Activated naive CD8-positive, alpha-beta T cell treated with anti-CD3 and anti-CD28 coated beads, Interleukin-2, amount 10 ng/mL, durations not matched to agents 7 days and 5 days (primary cell): ENCODE measurements around the gene SLC5A11. TPM values are rescaled to one million over a fixed set of nuclear protein-coding genes. Genes with fewer than 3 reads are reported as not detected.

ENCODE experiments used
- ATAC-seq: fragments of 150-1000 bp; cut with Tn5 transposase; one replicate; pipeline ENCODE4 v1.10.0; 2021; ENCODE audit warnings: low read depth, moderate library complexity
- POLR2A ChIA-PET: fragments of 350-600 bp; sonication (Branson Sonifier 250); formaldehyde crosslinking; loops from one replicate; lab custom pipeline; 2021; ENCODE audit warnings: antibody characterized with exemption; lab: Charles Lee
- DNase-seq: peaks from one replicate; pipeline ENCODE4 v3.0.0; 2021
- H3K27ac Mint-ChIP-seq: one replicate; pipeline ENCODE4 v1.8.0; 2022; ENCODE audit warnings: mild to moderate bottlenecking, mixed read lengths
- H3K27me3 Mint-ChIP-seq: one replicate; pipeline ENCODE4 v1.8.0; 2022; ENCODE audit warnings: mild to moderate bottlenecking, moderate library complexity, mixed read lengths
- H3K36me3 Mint-ChIP-seq: one replicate; pipeline ENCODE4 v1.8.0; 2021; ENCODE audit warnings: mild to moderate bottlenecking, mixed read lengths
- H3K4me1 Mint-ChIP-seq: one replicate; pipeline ENCODE4 v1.8.0; 2021; ENCODE audit warnings: mixed read lengths
- H3K4me3 Mint-ChIP-seq: one replicate; pipeline ENCODE4 v1.8.0; 2022; ENCODE audit warnings: mild to moderate bottlenecking, moderate library complexity, mixed read lengths
- H3K9me3 Mint-ChIP-seq: one replicate; pipeline ENCODE4 v1.8.0; 2021; ENCODE audit warnings: mixed read lengths
- total RNA-seq, 2 experiments: library from RNA; stranded (reverse); gene quantifications; one replicate each; pipeline ENCODE4 v1.2.3, GENCODE V29; 2021

The SLC5A11 gene
- total RNA-seq, 2 experiments from 2014 or later = 0.75 TPM; not detected in 1

- Mint-ChIP-seq H3K4me3 (no peak overlapping the region), H3K9me3 (no peaks in the 10 kb centered on the region), H3K27me3 (no peaks in the 10 kb centered on the region), H3K27ac (peak overlapping the region; percentile 11), H3K36me3 (peaks cover 17% of the 10 kb centered on the region), H3K4me1 (peaks cover 12% of the 10 kb centered on the region)
- POLR2A ChIA-PET = interaction anchor here (0.6 kb wide), 1 partner anchor 54 kb away, joined by 3 read pairs; no protein-coding TSS in a partner anchor
- no peak for DNase-seq
- ATAC-seq = no peak
Measured at GRCh38 chr16:24822542-24822941, 23.2 kb upstream of the SLC5A11 start.

GRCh38 chr16:24822974-24823373, 22.8 kb upstream of the SLC5A11 start:
- ATAC-seq (no peak), DNase-seq (no peak)
- Mint-ChIP-seq H3K36me3 (peaks cover 14% of the 10 kb centered on the region), H3K9me3 (no peaks in the 10 kb centered on the region), H3K27ac (no peak overlapping the region), H3K4me3 (no peak overlapping the region), H3K27me3 (no peaks in the 10 kb centered on the region), H3K4me1 (peaks cover 12% of the 10 kb centered on the region)
- POLR2A ChIA-PET = no interaction called here

GRCh38 chr16:24825696-24826095, 20.1 kb upstream of the SLC5A11 start:
- Mint-ChIP-seq H3K9me3 (no peaks in the 10 kb centered on the region), H3K27me3 (no peaks in the 10 kb centered on the region), H3K36me3 (peaks cover 8% of the 10 kb centered on the region), H3K4me3 (no peak overlapping the region), H3K27ac (no peak overlapping the region), H3K4me1 (peaks cover 6% of the 10 kb centered on the region)
- DNase-seq (no peak), ATAC-seq (no peak)
- POLR2A ChIA-PET = no interaction called here

- POLR2A ChIA-PET = no interaction called here
- Mint-ChIP-seq H3K27me3 (no peaks in the 10 kb centered on the region), H3K4me1 (peaks cover 4% of the 10 kb centered on the region), H3K36me3 (peaks cover 8% of the 10 kb centered on the region), H3K27ac (no peak overlapping the region), H3K9me3 (no peaks in the 10 kb centered on the region), H3K4me3 (no peak overlapping the region)
- DNase-seq = no peak
- no peak for ATAC-seq
Measured at GRCh38 chr16:24826096-24826690, 19.6 kb upstream of the SLC5A11 start.

- POLR2A ChIA-PET = no interaction called here
- H3K4me3 Mint-ChIP-seq = no peak overlapping the region
- DNase-seq = no peak
- H3K27me3 Mint-ChIP-seq = no peaks in the 10 kb centered on the region
- no peak overlapping the region for H3K27ac Mint-ChIP-seq
- no peaks in the 10 kb centered on the region for H3K9me3 Mint-ChIP-seq
- no peaks in the 10 kb centered on the region for H3K4me1 Mint-ChIP-seq
- ATAC-seq = no peak
- H3K36me3 Mint-ChIP-seq = peaks cover 8% of the 10 kb centered on the region
Measured at GRCh38 chr16:24826817-24827566, 18.8 kb upstream of the SLC5A11 start.

GRCh38 chr16:24829153-24829552, 16.6 kb upstream of the SLC5A11 start:
- peaks cover 4% of the 10 kb centered on the region for H3K36me3 Mint-ChIP-seq
- no peak for DNase-seq
- H3K9me3 Mint-ChIP-seq = no peaks in the 10 kb centered on the region
- H3K4me3 Mint-ChIP-seq = no peak overlapping the region
- H3K27ac Mint-ChIP-seq = no peak overlapping the region
- POLR2A ChIA-PET = no interaction called here
- no peak for ATAC-seq
- H3K4me1 Mint-ChIP-seq = no peaks in the 10 kb centered on the region
- H3K27me3 Mint-ChIP-seq = no peaks in the 10 kb centered on the region

- H3K9me3 Mint-ChIP-seq = no peaks in the 10 kb centered on the region
- no peak overlapping the region for H3K4me3 Mint-ChIP-seq
- no peaks in the 10 kb centered on the region for H3K4me1 Mint-ChIP-seq
- no peaks in the 10 kb centered on the region for H3K36me3 Mint-ChIP-seq
- no peak for DNase-seq
- no peak for ATAC-seq
- H3K27me3 Mint-ChIP-seq = peaks cover 2% of the 10 kb centered on the region
- POLR2A ChIA-PET = no interaction called here
- H3K27ac Mint-ChIP-seq = no peak overlapping the region
Measured at GRCh38 chr16:24833352-24833751, 12.4 kb upstream of the SLC5A11 start.

- Mint-ChIP-seq H3K27ac (no peak overlapping the region), H3K9me3 (no peaks in the 10 kb centered on the region), H3K4me3 (no peak overlapping the region), H3K27me3 (peaks cover 5% of the 10 kb centered on the region), H3K36me3 (no peaks in the 10 kb centered on the region), H3K4me1 (no peaks in the 10 kb centered on the region)
- POLR2A ChIA-PET = no interaction called here
- ATAC-seq (peak; percentile 30), DNase-seq (no peak)
Measured at GRCh38 chr16:24834459-24835335, 11.1 kb upstream of the SLC5A11 start.

- Mint-ChIP-seq H3K4me3 (no peak overlapping the region), H3K27me3 (peaks cover 5% of the 10 kb centered on the region), H3K27ac (no peak overlapping the region), H3K36me3 (no peaks in the 10 kb centered on the region), H3K4me1 (no peaks in the 10 kb centered on the region), H3K9me3 (no peaks in the 10 kb centered on the region)
- DNase-seq = no peak
- POLR2A ChIA-PET = no interaction called here
- no peak for ATAC-seq
Measured at GRCh38 chr16:24836836-24837235, 8.9 kb upstream of the SLC5A11 start.

- Mint-ChIP-seq H3K27ac (no peak overlapping the region), H3K9me3 (no peaks in the 10 kb centered on the region), H3K4me3 (no peak overlapping the region), H3K4me1 (no peaks in the 10 kb centered on the region), H3K36me3 (no peaks in the 10 kb centered on the region), H3K27me3 (peaks cover 5% of the 10 kb centered on the region)
- POLR2A ChIA-PET = no interaction called here
- no peak for DNase-seq
- ATAC-seq = no peak
Measured at GRCh38 chr16:24837969-24838368, 7.8 kb upstream of the SLC5A11 start.

GRCh38 chr16:24838554-24839266, 7.1 kb upstream of the SLC5A11 start:
- no peaks in the 10 kb centered on the region for H3K4me1 Mint-ChIP-seq
- no peak overlapping the region for H3K27ac Mint-ChIP-seq
- no peaks in the 10 kb centered on the region for H3K36me3 Mint-ChIP-seq
- DNase-seq = no peak
- no peak for ATAC-seq
- H3K4me3 Mint-ChIP-seq = no peak overlapping the region
- no peaks in the 10 kb centered on the region for H3K9me3 Mint-ChIP-seq
- peaks cover 5% of the 10 kb centered on the region for H3K27me3 Mint-ChIP-seq
- POLR2A ChIA-PET = no interaction called here

GRCh38 chr16:24839347-24839972, 6.3 kb upstream of the SLC5A11 start:
- H3K4me3 Mint-ChIP-seq = no peak overlapping the region
- H3K36me3 Mint-ChIP-seq = no peaks in the 10 kb centered on the region
- H3K27ac Mint-ChIP-seq = no peak overlapping the region
- H3K9me3 Mint-ChIP-seq = no peaks in the 10 kb centered on the region
- ATAC-seq (no peak), DNase-seq (no peak)
- peaks cover 5% of the 10 kb centered on the region for H3K27me3 Mint-ChIP-seq
- no peaks in the 10 kb centered on the region for H3K4me1 Mint-ChIP-seq
- POLR2A ChIA-PET = no interaction called here

GRCh38 chr16:24841291-24841690, 4.5 kb upstream of the SLC5A11 start:
- H3K4me3 Mint-ChIP-seq = no peak overlapping the region
- POLR2A ChIA-PET = no interaction called here
- no peak for ATAC-seq
- H3K27ac Mint-ChIP-seq = no peak overlapping the region
- H3K27me3 Mint-ChIP-seq = peaks cover 5% of the 10 kb centered on the region
- no peaks in the 10 kb centered on the region for H3K36me3 Mint-ChIP-seq
- H3K9me3 Mint-ChIP-seq = no peaks in the 10 kb centered on the region
- no peak for DNase-seq
- no peaks in the 10 kb centered on the region for H3K4me1 Mint-ChIP-seq
